ENCODE data around the gene CPLANE1. TPM values are rescaled to one million over a fixed set of nuclear protein-coding genes. Genes with fewer than 3 reads are reported as not detected.
"Not testable (repeated sequence)": the region's sequence is repeated elsewhere in the genome, so short reads cannot be mapped to it uniquely, and the experiment has no call there.

CPLANE1 gene
- total RNA-seq, 1 donor from 2014 or later, result 25.8 TPM

DNA sequence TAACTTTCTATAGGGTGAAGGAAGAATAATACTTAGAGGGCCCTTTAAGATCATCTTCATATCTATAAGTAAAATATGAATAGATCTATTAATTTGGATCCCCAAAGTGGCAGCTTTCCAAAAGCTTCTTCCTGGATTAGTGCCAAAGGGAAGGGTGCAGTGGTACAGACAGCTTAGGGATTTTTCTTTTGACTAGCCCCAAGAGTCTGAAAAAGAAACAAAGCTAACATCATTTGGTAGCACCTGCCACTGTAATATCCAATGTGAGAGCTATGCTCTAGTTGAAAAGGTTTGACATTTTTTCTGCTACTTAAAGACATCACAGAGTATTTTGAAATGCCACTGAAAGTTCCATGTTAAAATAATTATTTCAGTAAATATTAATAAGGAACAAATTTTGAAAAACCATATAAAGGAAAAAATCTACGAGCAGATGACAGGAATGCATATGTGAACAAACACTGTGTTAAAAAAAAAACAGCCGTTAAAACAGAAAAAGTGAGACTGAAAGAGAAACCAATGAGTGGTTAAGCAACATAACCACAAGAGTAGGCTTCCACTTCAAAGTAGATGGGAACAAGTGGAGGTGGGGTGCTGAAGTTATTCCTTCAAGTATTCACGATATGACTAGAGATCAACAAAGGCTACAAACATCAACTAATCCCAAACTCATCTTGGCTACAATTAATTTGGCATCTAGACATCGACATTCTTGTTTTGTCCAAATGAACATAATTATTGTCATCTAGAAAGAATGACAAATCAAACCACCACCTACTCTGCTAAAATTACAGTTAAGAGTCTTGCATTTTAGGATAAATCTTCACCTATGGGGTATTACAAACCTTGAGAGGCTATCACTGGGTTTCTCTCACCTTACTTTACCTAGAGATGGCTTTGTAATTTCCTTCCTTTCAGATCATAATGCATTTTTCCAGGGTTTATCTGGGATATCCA is 137.5 kb downstream of the CPLANE1 start:
- Mint-ChIP-seq H3K4me3 (ENCODE audit: unreplicated experiment) (no peak overlapping the region), H3K27ac (ENCODE audit: unreplicated experiment) (no peak overlapping the region), H3K36me3 (ENCODE audit: low read depth) (peaks cover 41% of the 10 kb centered on the region), H3K9me3 (ENCODE audit: low read depth) (no peaks in the 10 kb centered on the region), H3K27me3 (ENCODE audit: low read depth) (no peaks in the 10 kb centered on the region), H3K4me1 (ENCODE audit: low read depth) (no peaks in the 10 kb centered on the region)
- TF ChIP-seq, protein P1, sequence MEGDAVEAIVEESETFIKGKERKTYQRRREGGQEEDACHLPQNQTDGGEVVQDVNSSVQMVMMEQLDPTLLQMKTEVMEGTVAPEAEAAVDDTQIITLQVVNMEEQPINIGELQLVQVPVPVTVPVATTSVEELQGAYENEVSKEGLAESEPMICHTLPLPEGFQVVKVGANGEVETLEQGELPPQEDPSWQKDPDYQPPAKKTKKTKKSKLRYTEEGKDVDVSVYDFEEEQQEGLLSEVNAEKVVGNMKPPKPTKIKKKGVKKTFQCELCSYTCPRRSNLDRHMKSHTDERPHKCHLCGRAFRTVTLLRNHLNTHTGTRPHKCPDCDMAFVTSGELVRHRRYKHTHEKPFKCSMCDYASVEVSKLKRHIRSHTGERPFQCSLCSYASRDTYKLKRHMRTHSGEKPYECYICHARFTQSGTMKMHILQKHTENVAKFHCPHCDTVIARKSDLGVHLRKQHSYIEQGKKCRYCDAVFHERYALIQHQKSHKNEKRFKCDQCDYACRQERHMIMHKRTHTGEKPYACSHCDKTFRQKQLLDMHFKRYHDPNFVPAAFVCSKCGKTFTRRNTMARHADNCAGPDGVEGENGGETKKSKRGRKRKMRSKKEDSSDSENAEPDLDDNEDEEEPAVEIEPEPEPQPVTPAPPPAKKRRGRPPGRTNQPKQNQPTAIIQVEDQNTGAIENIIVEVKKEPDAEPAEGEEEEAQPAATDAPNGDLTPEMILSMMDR (IDR thresholded peaks at IDR 0.05), result no peak
- DNase-seq (ENCODE audit: low spot score), result no peak

DNA sequence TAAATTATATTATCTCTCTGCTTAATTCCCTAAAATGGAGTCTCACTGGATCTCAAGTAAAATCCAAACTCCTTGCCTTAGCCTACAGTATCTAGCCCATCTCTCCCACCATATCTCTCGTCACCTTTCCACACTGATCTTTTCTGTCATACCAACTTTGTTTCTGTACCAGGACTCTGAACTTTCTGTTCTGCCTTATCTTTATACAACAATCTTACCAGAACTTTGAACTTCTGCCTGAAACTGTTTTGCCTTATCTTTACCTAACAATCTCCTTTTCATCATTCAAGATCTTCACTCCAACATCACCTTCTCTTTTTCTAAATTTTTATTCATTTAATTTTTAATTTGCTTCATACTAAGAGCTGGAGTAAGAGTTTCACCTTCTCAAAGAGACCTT is 139.0 kb downstream of the CPLANE1 start:
- H3K4me1 Mint-ChIP-seq (ENCODE audit: low read depth), result no peaks in the 10 kb centered on the region
- no peaks in the 10 kb centered on the region for H3K9me3 Mint-ChIP-seq (ENCODE audit: low read depth)
- H3K27me3 Mint-ChIP-seq (ENCODE audit: low read depth), result no peaks in the 10 kb centered on the region
- no peak for DNase-seq (ENCODE audit: low spot score)
- peak overlapping the region; percentile 8 for H3K27ac Mint-ChIP-seq (ENCODE audit: unreplicated experiment)
- peaks cover 45% of the 10 kb centered on the region for H3K36me3 Mint-ChIP-seq (ENCODE audit: low read depth)
- TF ChIP-seq, protein P1 (IDR thresholded peaks at IDR 0.05), result no peak
- H3K4me3 Mint-ChIP-seq (ENCODE audit: unreplicated experiment), result no peak overlapping the region

DNA sequence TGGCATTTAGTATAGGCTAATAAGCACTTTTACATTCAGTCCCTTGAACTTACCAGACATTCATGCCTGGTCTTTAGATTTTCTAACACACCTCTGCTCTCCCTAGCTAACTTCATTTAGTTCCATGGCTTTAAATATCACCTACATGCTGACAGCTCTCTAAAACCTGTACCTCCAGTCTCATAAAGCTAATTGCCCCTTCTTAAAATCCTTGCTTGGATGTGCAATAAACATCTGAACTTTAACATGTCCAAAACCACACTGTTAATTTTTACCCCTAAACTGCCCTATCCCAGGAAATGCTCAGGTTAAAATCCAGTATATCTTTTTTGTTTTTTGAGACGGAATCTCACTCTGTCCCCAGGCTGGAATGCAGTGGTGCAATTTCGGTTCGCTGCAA is 139.8 kb downstream of the CPLANE1 start:
- Mint-ChIP-seq H3K27ac (ENCODE audit: unreplicated experiment) (no peak overlapping the region), H3K4me3 (ENCODE audit: unreplicated experiment) (no peak overlapping the region), H3K36me3 (ENCODE audit: low read depth) (peaks cover 52% of the 10 kb centered on the region)

DNA sequence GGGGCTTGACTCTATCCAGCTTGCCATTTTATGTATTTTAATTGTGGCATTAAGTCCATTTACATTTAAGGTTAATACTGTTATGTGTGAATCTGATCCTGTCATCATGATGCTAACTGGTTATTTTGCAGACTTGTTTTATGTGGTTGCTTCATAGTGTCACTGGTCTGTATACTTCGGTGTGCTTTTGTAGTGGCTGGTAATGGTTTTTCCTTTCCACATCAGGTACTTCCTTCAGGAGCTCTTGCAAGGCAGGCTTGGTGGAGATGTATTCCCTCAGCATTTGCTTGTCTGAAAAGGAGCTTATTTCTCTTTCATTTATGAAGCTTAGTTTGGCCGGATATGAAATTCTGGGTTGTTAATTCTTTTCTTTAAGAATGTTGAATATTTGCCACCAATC is 145.9 kb downstream of the CPLANE1 start:
- TF ChIP-seq, protein P1 (IDR thresholded peaks at IDR 0.05), result no peak
- Mint-ChIP-seq H3K9me3 (ENCODE audit: low read depth) (peaks cover 38% of the 10 kb centered on the region), H3K27ac (ENCODE audit: unreplicated experiment) (no peak overlapping the region)

More for the DNA sequence above, 139.8 kb downstream of the CPLANE1 start:
- Mint-ChIP-seq H3K4me1 (ENCODE audit: low read depth) (no peaks in the 10 kb centered on the region), H3K27me3 (ENCODE audit: low read depth) (no peaks in the 10 kb centered on the region), H3K9me3 (ENCODE audit: low read depth) (no peaks in the 10 kb centered on the region)
- TF ChIP-seq, protein P1 (IDR thresholded peaks at IDR 0.05), result no peak
- no peak for DNase-seq (ENCODE audit: low spot score)

DNA sequence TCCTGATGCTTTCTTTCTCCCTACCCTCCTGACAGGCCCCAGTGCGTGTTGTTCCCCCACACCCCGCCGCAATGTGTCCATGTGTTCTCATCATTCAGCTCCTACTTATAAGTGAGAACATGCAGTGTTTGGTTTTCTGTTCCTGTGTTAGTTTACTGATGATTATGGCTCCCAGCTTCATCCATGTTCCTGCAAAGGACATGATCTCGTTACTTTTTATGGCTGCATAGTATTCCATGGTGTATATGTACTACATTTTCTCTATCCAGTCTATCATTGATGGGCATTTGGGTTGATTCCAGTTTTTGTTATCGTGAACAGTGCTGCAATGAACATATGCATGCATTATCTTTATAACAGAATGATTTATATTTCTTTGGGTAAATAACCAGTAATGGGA is 149.9 kb downstream of the CPLANE1 start:
- H3K4me1 Mint-ChIP-seq (ENCODE audit: low read depth); H3K27me3 Mint-ChIP-seq (ENCODE audit: low read depth); DNase-seq (ENCODE audit: low spot score); H3K4me3 Mint-ChIP-seq (ENCODE audit: unreplicated experiment); H3K27ac Mint-ChIP-seq (ENCODE audit: unreplicated experiment): not testable (repeated sequence)
- Mint-ChIP-seq H3K9me3 (ENCODE audit: low read depth) (peaks cover 65% of the 10 kb centered on the region), H3K36me3 (ENCODE audit: low read depth) (peaks cover 62% of the 10 kb centered on the region)

More for the DNA sequence above, 145.9 kb downstream of the CPLANE1 start:
- H3K36me3 Mint-ChIP-seq (ENCODE audit: low read depth), result peaks cover 67% of the 10 kb centered on the region
- no peak for DNase-seq (ENCODE audit: low spot score)
- no peak overlapping the region for H3K4me3 Mint-ChIP-seq (ENCODE audit: unreplicated experiment)
- no peaks in the 10 kb centered on the region for H3K4me1 Mint-ChIP-seq (ENCODE audit: low read depth)
- no peaks in the 10 kb centered on the region for H3K27me3 Mint-ChIP-seq (ENCODE audit: low read depth)

DNA sequence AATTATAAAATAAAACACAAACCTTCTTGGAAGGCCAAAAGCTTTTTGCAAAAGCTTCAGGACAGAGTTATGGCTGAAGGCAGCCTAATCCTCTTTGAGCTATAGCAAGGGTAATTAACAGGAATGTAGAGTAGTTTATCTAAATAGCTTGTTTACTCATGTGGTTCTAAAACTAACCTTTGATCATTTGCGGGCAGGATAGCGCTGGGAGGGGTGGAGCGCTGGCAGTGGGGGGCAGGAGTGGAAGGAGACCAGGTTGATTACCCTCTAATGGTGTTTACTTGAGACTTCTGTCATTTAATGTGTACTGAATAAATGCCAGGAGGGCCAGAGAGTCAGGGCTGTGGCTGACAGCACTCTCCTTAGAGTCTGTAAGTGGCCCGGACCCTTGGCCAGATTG is 155.4 kb downstream of the CPLANE1 start:
- H3K4me1 Mint-ChIP-seq (ENCODE audit: low read depth); H3K27me3 Mint-ChIP-seq (ENCODE audit: low read depth); DNase-seq (ENCODE audit: low spot score); H3K27ac Mint-ChIP-seq (ENCODE audit: unreplicated experiment); H3K4me3 Mint-ChIP-seq (ENCODE audit: unreplicated experiment): not testable (repeated sequence)
- Mint-ChIP-seq H3K36me3 (ENCODE audit: low read depth) (peaks cover 27% of the 10 kb centered on the region), H3K9me3 (ENCODE audit: low read depth) (peaks cover 31% of the 10 kb centered on the region)

Data from chondrocyte (in vitro differentiated cells).